NCI-H1092 (cell line): ENCODE data around the gene DYNLRB1.

Source experiments
- DNase-seq: peaks from one replicate; lab custom pipeline; 2025; lab: John Stamatoyannopoulos, UW

The DYNLRB1 gene

GRCh38 chr20:34579191-34579978 is 63.2 kb downstream of the DYNLRB1 start:
- DNase-seq: no peak

DNA sequence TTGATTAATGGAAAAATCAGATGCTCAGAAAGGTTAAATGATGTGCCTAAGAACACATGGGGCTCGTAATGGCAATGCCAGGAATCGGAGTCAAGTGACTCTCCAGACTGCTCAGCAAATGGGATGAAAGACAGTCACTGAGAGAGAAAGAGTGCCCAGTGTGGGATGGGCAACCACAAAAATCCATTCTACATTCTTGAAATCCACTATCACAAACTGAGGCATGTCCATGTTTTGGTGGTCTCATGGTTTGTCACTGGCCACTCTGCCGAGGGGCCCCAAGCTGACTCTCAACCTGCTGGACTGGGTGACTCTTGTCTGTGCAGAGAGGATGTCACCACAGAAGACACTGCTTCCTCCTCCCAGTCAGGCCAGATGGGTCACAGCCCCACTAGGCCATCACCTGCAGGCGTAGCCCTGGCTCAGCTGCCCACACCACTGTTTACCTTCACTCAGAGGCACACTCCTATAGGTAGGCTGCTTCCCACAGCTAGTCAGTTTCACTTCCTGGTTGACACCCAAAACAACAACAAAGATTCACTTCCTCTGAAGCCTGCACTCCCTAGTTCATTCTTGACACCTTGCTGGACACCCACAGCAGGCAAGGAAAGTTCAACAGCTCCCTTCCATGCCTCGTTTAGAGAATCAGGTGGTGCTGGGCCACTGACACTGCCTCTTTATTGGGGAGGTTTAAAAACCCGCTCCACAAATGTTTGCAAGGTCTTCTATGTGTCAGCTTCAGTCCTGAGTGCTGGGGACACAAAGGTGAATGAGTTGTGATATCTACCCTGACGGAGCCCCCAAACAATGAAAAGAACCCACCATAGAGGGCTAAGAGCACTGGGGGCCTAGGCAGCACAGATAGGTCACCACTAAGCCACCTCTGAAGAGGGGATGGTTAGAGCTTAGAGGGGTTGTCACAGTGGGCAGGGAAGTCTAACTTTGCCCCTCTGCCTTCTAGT is 64.0 kb downstream of the DYNLRB1 start:
- DNase-seq: no peak

DNA sequence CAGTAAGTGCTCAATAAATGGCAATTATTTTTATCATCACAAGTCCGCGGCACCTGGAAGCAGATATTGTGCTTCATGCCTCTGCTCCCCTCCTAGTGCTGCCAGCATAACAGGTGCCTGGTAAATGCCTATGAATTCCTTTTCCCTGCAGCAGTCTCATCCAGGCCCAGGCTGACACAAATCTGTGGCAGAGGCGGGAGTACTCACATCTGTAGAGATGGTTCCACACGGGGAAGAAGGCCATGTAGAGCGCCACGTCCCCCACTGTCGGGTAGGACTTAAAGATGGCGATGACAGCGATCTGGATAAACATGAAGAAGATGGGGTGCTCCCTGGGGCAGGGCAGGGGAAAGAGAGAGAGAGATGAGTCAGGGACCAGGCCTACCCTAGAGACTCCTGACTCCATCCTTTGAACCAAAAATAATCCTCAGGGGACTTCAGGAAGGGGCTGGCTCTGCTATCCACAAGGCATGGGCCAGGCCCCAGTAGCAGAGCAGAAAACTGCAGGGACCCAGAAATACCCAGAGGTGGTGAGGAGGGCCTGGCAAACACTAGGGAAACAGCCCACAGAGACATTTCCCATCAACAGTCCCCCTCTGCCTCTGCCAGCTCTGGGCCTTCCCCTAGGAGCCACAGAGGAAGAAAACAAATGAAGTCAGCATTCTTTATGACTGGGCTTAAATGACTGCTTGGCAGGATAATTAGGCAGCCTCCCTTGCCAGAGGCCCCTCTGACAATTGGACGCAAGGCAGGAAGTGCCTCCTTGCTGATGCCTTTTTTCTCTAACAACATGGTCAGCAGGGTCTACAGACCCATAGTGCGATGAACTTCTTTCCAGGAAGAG is 65.3 kb downstream of the DYNLRB1 start:
- DNase-seq: no peak

GRCh38 chr20:34582221-34582620 is 66.0 kb downstream of the DYNLRB1 start:
- no peak for DNase-seq

- no peak for DNase-seq
Observed at GRCh38 chr20:34582911-34583310, 66.7 kb downstream of the DYNLRB1 start.

DNA sequence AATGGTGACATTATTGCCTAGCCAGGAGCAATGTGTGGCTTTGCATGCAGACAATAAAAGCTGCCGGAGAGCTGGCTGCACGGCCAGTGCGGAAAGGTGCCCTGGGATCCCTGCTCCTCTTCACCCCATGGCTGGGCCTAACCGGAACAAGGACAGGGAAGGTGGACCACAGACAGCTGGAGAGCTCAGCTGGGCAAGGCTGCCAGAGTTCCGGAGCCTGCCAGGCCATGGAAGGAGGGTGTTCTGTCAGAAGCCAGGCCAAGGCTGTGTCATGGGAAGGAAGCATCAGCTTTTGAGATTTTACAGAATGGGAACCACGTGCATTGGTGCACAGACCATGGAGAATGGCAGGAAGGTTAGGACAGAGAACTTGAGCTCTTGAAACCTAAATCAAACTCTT is 67.3 kb downstream of the DYNLRB1 start:
- DNase-seq: no peak

GRCh38 chr20:34585019-34585418 is 68.8 kb downstream of the DYNLRB1 start:
- no peak for DNase-seq

DNA sequence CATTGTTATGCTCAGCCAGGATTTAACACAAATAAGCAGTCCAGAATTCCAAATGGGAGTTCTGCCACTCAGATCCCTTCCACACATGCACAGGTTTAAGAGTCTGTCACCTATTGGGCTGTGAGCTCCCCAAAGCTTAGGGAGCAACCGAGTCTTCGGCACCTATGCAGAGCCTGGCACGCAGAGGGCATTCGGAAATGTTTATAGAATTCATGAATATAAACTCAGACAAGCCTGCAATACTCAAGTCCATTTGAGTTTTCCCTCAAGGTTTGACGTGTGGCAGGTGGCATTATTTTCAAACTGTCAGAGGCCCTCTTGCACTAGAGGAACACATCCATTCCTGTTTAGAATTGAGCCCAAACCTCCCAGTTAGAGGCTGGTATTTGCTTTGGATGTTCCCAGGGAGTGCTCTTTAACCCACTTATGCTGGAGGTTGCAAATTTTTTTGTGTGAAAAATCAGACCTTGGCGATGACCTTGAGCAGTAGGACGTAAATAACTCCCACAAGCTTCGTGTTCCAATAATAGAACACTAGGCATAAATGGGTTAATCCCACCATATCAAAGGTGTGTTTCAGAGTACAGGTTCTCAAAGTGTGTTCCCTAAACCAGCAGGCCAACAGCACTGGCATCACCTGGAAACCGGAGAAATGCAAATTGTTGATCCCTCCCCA is 70.4 kb downstream of the DYNLRB1 start:
- no peak for DNase-seq
